ENCODE data around the gene ERG.

- TF ChIP-seq, protein P1, sequence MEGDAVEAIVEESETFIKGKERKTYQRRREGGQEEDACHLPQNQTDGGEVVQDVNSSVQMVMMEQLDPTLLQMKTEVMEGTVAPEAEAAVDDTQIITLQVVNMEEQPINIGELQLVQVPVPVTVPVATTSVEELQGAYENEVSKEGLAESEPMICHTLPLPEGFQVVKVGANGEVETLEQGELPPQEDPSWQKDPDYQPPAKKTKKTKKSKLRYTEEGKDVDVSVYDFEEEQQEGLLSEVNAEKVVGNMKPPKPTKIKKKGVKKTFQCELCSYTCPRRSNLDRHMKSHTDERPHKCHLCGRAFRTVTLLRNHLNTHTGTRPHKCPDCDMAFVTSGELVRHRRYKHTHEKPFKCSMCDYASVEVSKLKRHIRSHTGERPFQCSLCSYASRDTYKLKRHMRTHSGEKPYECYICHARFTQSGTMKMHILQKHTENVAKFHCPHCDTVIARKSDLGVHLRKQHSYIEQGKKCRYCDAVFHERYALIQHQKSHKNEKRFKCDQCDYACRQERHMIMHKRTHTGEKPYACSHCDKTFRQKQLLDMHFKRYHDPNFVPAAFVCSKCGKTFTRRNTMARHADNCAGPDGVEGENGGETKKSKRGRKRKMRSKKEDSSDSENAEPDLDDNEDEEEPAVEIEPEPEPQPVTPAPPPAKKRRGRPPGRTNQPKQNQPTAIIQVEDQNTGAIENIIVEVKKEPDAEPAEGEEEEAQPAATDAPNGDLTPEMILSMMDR (IDR thresholded peaks at IDR 0.05): no peak
- TF ChIP-seq ZNF423 (CRISPR knock-in tag; IDR thresholded peaks at IDR 0.05) (no peak), SMAD3 (CRISPR knock-in tag; IDR thresholded peaks at IDR 0.05; ENCODE audit: borderline replicate concordance) (no peak), KAT7 (CRISPR knock-in tag; IDR thresholded peaks at IDR 0.05; ENCODE audit: borderline replicate concordance) (no peak), SP1 (CRISPR knock-in tag; conservative IDR thresholded peaks at IDR 0.05) (no peak), TEAD1 (CRISPR knock-in tag; IDR thresholded peaks at IDR 0.05) (no peak), TCF7 (CRISPR knock-in tag; IDR thresholded peaks at IDR 0.05; ENCODE audit: low read depth) (no peak), NR3C1 (CRISPR knock-in tag; conservative IDR thresholded peaks at IDR 0.05; ENCODE audit: low read depth) (no peak), ZBTB21 (CRISPR knock-in tag; IDR thresholded peaks at IDR 0.05; ENCODE audit: borderline replicate concordance) (no peak), ZNF416 (CRISPR knock-in tag; IDR thresholded peaks at IDR 0.05) (no peak), MAX (CRISPR knock-in tag; IDR thresholded peaks at IDR 0.05) (no peak), JUN (CRISPR knock-in tag; IDR thresholded peaks at IDR 0.05) (no peak), GTF2I (CRISPR knock-in tag; conservative IDR thresholded peaks at IDR 0.05) (no peak)
Measured at GRCh38 chr21:38400195-38400919, 97.9 kb downstream of the ERG start.

Data from WTC11 (cell line).